ENCODE results near the gene FOXE1. TPM values are rescaled to one million over a fixed set of nuclear protein-coding genes. Genes with fewer than 3 reads are reported as not detected.

The FOXE1 gene
- total RNA-seq, 1 donor from 2014 or later = not detected

DNA sequence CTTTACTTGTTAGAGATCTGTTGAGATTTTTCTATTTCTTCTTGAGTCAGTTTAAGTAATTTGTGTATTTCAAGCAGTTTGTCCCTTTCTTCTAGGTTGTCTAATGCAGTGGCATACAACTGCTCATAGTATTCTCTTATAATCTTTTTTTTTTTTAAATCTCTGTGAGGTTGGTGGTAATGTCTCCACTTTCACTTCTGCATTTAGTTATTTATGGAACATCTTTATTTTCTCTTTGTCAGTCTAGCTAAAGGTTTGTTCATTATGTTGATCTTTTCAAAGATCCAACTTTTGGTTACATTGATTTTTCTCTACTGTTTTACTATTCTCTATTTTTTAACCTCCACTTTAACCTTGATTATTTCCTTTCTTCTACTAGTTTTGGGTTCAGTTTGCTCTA is 13.8 kb downstream of the FOXE1 start:
- ChIA-PET CTCF (interaction anchor here (1.0 kb wide), 1 partner anchor 35 kb away, joined by 3 read pairs; no protein-coding TSS in a partner anchor), POLR2A (interaction anchor here (0.9 kb wide), 1 partner anchor 388 kb away, joined by 3 read pairs; no protein-coding TSS in a partner anchor)
- TF ChIP-seq, protein P1, sequence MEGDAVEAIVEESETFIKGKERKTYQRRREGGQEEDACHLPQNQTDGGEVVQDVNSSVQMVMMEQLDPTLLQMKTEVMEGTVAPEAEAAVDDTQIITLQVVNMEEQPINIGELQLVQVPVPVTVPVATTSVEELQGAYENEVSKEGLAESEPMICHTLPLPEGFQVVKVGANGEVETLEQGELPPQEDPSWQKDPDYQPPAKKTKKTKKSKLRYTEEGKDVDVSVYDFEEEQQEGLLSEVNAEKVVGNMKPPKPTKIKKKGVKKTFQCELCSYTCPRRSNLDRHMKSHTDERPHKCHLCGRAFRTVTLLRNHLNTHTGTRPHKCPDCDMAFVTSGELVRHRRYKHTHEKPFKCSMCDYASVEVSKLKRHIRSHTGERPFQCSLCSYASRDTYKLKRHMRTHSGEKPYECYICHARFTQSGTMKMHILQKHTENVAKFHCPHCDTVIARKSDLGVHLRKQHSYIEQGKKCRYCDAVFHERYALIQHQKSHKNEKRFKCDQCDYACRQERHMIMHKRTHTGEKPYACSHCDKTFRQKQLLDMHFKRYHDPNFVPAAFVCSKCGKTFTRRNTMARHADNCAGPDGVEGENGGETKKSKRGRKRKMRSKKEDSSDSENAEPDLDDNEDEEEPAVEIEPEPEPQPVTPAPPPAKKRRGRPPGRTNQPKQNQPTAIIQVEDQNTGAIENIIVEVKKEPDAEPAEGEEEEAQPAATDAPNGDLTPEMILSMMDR (IDR thresholded peaks at IDR 0.05) = no peak
- H3K27me3 Mint-ChIP-seq = peaks cover 28% of the 10 kb centered on the region
- peaks cover 12% of the 10 kb centered on the region for H3K9me3 Mint-ChIP-seq
- intact Hi-C loops (cut with micrococcal nuclease) = loop anchor here (2.0 kb wide), 1 partner anchor 14 kb away; the partner anchor contains the start of gene FOXE1
- H3K36me3 Mint-ChIP-seq (ENCODE audit: low read depth) = peaks cover 6% of the 10 kb centered on the region
- peak; percentile 47 for ATAC-seq (ENCODE audit: low read depth)
- H3K4me1 Mint-ChIP-seq = peaks cover 8% of the 10 kb centered on the region
- H3K27ac Mint-ChIP-seq = peak overlapping the region; percentile 46
- H3K4me3 Mint-ChIP-seq = peak overlapping the region; percentile 32
- DNase-seq = no peak

DNA sequence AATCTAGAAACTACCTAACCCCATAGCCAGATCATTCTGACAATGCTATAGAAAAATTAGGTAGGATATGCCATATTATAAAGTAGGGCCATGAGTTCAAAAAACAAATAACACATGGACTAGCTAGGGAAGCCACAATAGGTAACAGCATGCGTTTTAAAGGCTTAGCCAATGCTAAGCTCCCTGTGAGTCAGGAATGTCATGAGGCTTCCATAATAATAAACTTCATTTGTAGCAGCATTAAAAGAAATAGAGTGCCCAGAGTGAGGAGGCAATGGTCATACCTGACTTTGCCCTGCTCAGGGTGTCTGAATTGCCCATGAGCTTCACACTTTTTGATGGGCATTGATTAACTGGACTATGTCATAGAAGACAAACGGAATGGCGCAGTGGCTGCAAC is 15.8 kb downstream of the FOXE1 start:
- ChIA-PET POLR2A (interaction anchor here (0.7 kb wide), 1 partner anchor 13 kb away, joined by 5 read pairs; no protein-coding TSS in a partner anchor), CTCF (interaction anchor here (0.6 kb wide), 1 partner anchor 39 kb away, joined by 5 read pairs; no protein-coding TSS in a partner anchor)
- TF ChIP-seq, protein P1 (IDR thresholded peaks at IDR 0.05) = no peak
- DNase-seq (no peak), ATAC-seq (ENCODE audit: low read depth) (no peak)
- intact Hi-C loops (cut with micrococcal nuclease) = no loop called here
- H3K36me3 Mint-ChIP-seq (ENCODE audit: low read depth) = peaks cover 6% of the 10 kb centered on the region
- peaks cover 16% of the 10 kb centered on the region for H3K27me3 Mint-ChIP-seq
- no peak overlapping the region for H3K27ac Mint-ChIP-seq
- no peak overlapping the region for H3K4me3 Mint-ChIP-seq
- H3K4me1 Mint-ChIP-seq = peaks cover 8% of the 10 kb centered on the region
- H3K9me3 Mint-ChIP-seq = peaks cover 12% of the 10 kb centered on the region

DNA sequence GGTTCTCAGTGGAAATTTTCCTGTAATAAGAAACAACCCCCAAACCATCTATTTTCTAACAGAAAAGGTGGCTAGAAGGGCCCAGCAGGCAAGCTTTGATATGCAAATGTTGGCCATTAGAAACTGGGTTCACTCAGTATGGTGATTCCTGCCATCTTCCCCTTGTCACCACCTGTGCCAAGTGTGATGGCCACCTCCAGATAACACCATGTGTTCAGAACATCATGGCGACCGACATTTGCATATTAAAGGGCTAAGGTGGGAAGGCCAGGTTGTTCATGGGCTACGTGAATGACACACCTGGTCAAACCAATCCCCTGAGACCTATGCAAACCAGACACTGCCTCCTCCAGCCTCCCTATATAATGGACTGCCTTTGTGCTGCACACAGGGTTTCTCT is 20.4 kb downstream of the FOXE1 start:
- Mint-ChIP-seq H3K27ac (no peak overlapping the region), H3K9me3 (no peaks in the 10 kb centered on the region), H3K4me1 (no peaks in the 10 kb centered on the region), H3K36me3 (ENCODE audit: low read depth) (no peaks in the 10 kb centered on the region), H3K27me3 (peaks cover 14% of the 10 kb centered on the region), H3K4me3 (no peak overlapping the region)
- ATAC-seq (ENCODE audit: low read depth) = no peak
- TF ChIP-seq, protein P1 (IDR thresholded peaks at IDR 0.05) = no peak
- ChIA-PET CTCF (no interaction called here), POLR2A (no interaction called here)
- intact Hi-C loops (cut with micrococcal nuclease) = no loop called here
- no peak for DNase-seq

DNA sequence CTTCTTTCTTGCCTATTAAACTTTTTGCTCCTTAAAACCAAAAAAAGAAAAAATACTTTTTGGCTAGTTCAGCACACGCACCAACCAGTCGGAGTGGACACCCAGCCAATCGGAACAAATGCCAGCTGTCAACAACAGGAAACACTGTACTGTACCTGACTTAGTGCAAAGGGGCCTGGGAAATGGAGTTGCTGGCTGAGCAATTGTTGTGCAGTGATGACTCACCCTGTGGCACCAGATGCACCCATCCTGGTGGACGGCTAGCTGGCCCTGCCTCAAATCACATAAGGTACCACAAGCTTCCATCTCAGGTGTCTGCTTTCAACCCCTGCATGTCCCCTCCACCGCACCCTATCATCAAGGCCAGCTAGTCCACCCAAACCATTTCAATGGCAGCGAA is 20.9 kb downstream of the FOXE1 start:
- Mint-ChIP-seq H3K27ac (no peak overlapping the region), H3K4me3 (no peak overlapping the region), H3K27me3 (peaks cover 14% of the 10 kb centered on the region), H3K36me3 (ENCODE audit: low read depth) (no peaks in the 10 kb centered on the region), H3K4me1 (no peaks in the 10 kb centered on the region), H3K9me3 (no peaks in the 10 kb centered on the region)
- POLR2A ChIA-PET = no interaction called here
- intact Hi-C loops (cut with micrococcal nuclease) = no loop called here
- DNase-seq = no peak
- CTCF ChIA-PET = no interaction called here
- TF ChIP-seq, protein P1 (IDR thresholded peaks at IDR 0.05) = no peak
- no peak for ATAC-seq (ENCODE audit: low read depth)

DNA sequence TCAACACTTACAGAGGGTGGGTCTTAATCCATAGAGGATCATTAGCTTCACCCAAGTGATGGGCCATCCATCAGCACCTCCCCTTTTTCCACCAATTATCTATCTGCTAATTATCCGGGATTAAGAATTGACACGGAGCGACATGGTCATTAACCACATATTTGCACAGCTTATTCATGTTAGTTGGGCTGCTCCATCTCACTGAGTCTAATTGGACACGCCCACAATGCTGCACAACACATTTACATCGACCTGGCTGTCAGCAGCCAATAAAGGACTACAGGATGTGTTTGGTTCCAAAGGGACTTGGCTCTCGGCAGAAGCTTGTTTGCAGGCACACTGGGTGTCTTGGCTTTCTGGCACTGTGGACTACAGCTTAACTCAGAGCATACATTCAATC is 21.6 kb downstream of the FOXE1 start:
- H3K4me1 Mint-ChIP-seq = no peaks in the 10 kb centered on the region
- ChIA-PET POLR2A (no interaction called here), CTCF (no interaction called here)
- TF ChIP-seq, protein P1 (IDR thresholded peaks at IDR 0.05) = no peak
- no peak overlapping the region for H3K27ac Mint-ChIP-seq
- no peak for ATAC-seq (ENCODE audit: low read depth)
- H3K9me3 Mint-ChIP-seq = no peaks in the 10 kb centered on the region
- peaks cover 10% of the 10 kb centered on the region for H3K27me3 Mint-ChIP-seq
- intact Hi-C loops (cut with micrococcal nuclease) = no loop called here
- H3K36me3 Mint-ChIP-seq (ENCODE audit: low read depth) = no peaks in the 10 kb centered on the region
- no peak for DNase-seq
- H3K4me3 Mint-ChIP-seq = no peak overlapping the region

Measured in activated B cell treated with CpG ODN at 0.5 μM for 24 hours (primary cell).